Hepatic stellate cell (primary cell): ENCODE measurements around the gene ACY1.

ENCODE experiments used
- DNase-seq: peaks from one replicate; pipeline ENCODE4 v3.0.0; 2011; ENCODE audit warnings: low spot score

The ACY1 gene

GRCh38 chr3:51945926-51946705 lies 37.2 kb upstream of the ACY1 start:
- DNase-seq, result no peak

GRCh38 chr3:51946796-51947195 lies 36.5 kb upstream of the ACY1 start:
- no peak for DNase-seq

GRCh38 chr3:51947215-51947900 lies 36.0 kb upstream of the ACY1 start:
- no peak for DNase-seq

- no peak for DNase-seq
Measured at GRCh38 chr3:51948016-51948580, 35.2 kb upstream of the ACY1 start.

- DNase-seq, result no peak
Measured at GRCh38 chr3:51949121-51949520, 34.2 kb upstream of the ACY1 start.

- DNase-seq, result no peak
Measured at GRCh38 chr3:51950899-51951298, 32.4 kb upstream of the ACY1 start.

GRCh38 chr3:51953445-51953844 lies 29.9 kb upstream of the ACY1 start:
- DNase-seq, result peak; percentile 29

GRCh38 chr3:51954105-51954504 lies 29.2 kb upstream of the ACY1 start:
- no peak for DNase-seq

- no peak for DNase-seq
Measured at GRCh38 chr3:51954713-51955112, 28.6 kb upstream of the ACY1 start.

GRCh38 chr3:51955175-51955892 lies 28.0 kb upstream of the ACY1 start, which contains the start of gene GPR62:
TSS of gene GPR62 (plus strand) at chr3:51955381. CDS start at chr3:51955653, 272 bp downstream.
- no peak for DNase-seq

GRCh38 chr3:51955893-51956770 lies 27.2 kb upstream of the ACY1 start:
- DNase-seq, result peak; percentile 75

GRCh38 chr3:51957520-51958205 lies 25.7 kb upstream of the ACY1 start:
- DNase-seq, result no peak

- no peak for DNase-seq
Measured at GRCh38 chr3:51958603-51959521, 24.5 kb upstream of the ACY1 start.

GRCh38 chr3:51959651-51960050 lies 23.7 kb upstream of the ACY1 start:
- no peak for DNase-seq

- no peak for DNase-seq
Measured at GRCh38 chr3:51960386-51960785, 22.9 kb upstream of the ACY1 start.

- DNase-seq, result no peak
Measured at GRCh38 chr3:51961011-51961410, 22.3 kb upstream of the ACY1 start.

- DNase-seq, result no peak
Measured at GRCh38 chr3:51961602-51962569, 21.4 kb upstream of the ACY1 start.

GRCh38 chr3:51962854-51963530 lies 20.3 kb upstream of the ACY1 start:
- no peak for DNase-seq
